ENCODE data around the gene NDUFS2.

GRCh38 chr1:161177112-161177935, 24.8 kb upstream of the NDUFS2 start, which contains the start of gene B4GALT3:
- no peak for TF ChIP-seq CTCF (IDR thresholded peaks at IDR 0.05)
- peak; percentile 77 to 94 (median 90) for TF ChIP-seq POLR2AphosphoS5 (IDR thresholded peaks at IDR 0.05)
- TF ChIP-seq POLR2A (IDR thresholded peaks at IDR 0.05) = peak; percentile 69

Data from breast epithelium (tissue), 3 donors.